HL-60 (cell line): ENCODE data around the gene MOB3C.

Experiments
- DNase-seq, 2 experiments: peaks; one replicate each; pipeline ENCODE4 v3.0.0-alpha.2; 2010 to 2020; ENCODE audit warnings: low read depth in 1 of 2, low spot score in 1 of 2
- H3K27ac ChIP-seq: fragments of 250-450 bp; sonication (Bioruptor Pico); replicated peaks from 2 replicates; pipeline ENCODE4 v1.5.1; 2020; ENCODE audit warnings: mild to moderate bottlenecking, moderate library complexity
- H3K27me3 ChIP-seq: fragments of 250-450 bp; sonication (Bioruptor Pico); 2 replicates; pipeline ENCODE4 v1.5.1; 2021; ENCODE audit warnings: mild to moderate bottlenecking, moderate library complexity; ENCODE audit not compliant: insufficient read depth, poor library complexity, severe bottlenecking
- H3K4me3 ChIP-seq: replicated peaks from 2 replicates; pipeline ENCODE4 v1.5.1; 2011; ENCODE audit warnings: mild to moderate bottlenecking, control low read depth, low read length; ENCODE audit not compliant: insufficient read depth
- GABPA ChIP-seq: IDR thresholded peaks from 2 replicates; pipeline ENCODE4 v1.6.1; 2012; ENCODE audit warnings: low read depth
- POLR2AphosphoS5 ChIP-seq: IDR thresholded peaks from 2 replicates; pipeline ENCODE4 v1.6.1; 2012; ENCODE audit warnings: low read depth
- SPI1 ChIP-seq: IDR thresholded peaks from 2 replicates; pipeline ENCODE4 v1.6.1; 2012; ENCODE audit warnings: low read depth, mild to moderate bottlenecking, borderline replicate concordance
- TF ChIP-seq, protein P1 (sequence below): IDR thresholded peaks from one replicate; pipeline ENCODE4 v1.5.1; 2011; ENCODE audit warnings: low read length, control low read depth, inconsistent platforms; ENCODE audit not compliant: insufficient read depth
- TF ChIP-seq, protein P2 (sequence below): IDR thresholded peaks from 2 replicates; pipeline ENCODE4 v1.6.1; 2012; ENCODE audit warnings: low read depth; ENCODE audit not compliant: insufficient replicate concordance

MOB3C gene

DNA sequence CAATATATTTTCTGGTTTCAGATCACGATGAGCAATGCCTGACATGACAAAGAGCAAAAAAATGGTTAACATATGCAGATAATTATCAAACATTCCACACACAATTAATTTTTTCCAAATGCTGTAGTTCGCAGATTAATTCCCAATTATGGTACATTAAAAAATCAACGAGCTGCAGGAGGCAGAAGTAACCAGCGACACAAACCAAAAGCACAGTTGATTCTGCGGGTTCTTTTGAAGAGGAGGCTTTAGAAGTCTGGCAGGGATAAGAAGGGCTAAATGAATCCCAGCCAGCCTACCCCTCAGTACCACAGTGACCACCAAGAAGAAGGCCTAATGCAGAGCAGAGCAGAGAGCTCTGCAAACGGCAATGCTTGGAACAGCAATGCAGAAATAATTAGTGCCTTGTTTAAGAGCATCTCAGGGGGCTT lies 48.1 kb downstream of the MOB3C start:
- no peak overlapping the region for H3K27ac ChIP-seq
- no peak for DNase-seq
- TF ChIP-seq, protein P1, sequence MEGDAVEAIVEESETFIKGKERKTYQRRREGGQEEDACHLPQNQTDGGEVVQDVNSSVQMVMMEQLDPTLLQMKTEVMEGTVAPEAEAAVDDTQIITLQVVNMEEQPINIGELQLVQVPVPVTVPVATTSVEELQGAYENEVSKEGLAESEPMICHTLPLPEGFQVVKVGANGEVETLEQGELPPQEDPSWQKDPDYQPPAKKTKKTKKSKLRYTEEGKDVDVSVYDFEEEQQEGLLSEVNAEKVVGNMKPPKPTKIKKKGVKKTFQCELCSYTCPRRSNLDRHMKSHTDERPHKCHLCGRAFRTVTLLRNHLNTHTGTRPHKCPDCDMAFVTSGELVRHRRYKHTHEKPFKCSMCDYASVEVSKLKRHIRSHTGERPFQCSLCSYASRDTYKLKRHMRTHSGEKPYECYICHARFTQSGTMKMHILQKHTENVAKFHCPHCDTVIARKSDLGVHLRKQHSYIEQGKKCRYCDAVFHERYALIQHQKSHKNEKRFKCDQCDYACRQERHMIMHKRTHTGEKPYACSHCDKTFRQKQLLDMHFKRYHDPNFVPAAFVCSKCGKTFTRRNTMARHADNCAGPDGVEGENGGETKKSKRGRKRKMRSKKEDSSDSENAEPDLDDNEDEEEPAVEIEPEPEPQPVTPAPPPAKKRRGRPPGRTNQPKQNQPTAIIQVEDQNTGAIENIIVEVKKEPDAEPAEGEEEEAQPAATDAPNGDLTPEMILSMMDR: no peak
- TF ChIP-seq POLR2AphosphoS5 (no peak), SPI1 (no peak), GABPA (no peak)
- TF ChIP-seq, protein P2, sequence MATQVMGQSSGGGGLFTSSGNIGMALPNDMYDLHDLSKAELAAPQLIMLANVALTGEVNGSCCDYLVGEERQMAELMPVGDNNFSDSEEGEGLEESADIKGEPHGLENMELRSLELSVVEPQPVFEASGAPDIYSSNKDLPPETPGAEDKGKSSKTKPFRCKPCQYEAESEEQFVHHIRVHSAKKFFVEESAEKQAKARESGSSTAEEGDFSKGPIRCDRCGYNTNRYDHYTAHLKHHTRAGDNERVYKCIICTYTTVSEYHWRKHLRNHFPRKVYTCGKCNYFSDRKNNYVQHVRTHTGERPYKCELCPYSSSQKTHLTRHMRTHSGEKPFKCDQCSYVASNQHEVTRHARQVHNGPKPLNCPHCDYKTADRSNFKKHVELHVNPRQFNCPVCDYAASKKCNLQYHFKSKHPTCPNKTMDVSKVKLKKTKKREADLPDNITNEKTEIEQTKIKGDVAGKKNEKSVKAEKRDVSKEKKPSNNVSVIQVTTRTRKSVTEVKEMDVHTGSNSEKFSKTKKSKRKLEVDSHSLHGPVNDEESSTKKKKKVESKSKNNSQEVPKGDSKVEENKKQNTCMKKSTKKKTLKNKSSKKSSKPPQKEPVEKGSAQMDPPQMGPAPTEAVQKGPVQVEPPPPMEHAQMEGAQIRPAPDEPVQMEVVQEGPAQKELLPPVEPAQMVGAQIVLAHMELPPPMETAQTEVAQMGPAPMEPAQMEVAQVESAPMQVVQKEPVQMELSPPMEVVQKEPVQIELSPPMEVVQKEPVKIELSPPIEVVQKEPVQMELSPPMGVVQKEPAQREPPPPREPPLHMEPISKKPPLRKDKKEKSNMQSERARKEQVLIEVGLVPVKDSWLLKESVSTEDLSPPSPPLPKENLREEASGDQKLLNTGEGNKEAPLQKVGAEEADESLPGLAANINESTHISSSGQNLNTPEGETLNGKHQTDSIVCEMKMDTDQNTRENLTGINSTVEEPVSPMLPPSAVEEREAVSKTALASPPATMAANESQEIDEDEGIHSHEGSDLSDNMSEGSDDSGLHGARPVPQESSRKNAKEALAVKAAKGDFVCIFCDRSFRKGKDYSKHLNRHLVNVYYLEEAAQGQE: no peak
- no peak overlapping the region for H3K4me3 ChIP-seq
- no peaks in the 10 kb centered on the region for H3K27me3 ChIP-seq

DNA sequence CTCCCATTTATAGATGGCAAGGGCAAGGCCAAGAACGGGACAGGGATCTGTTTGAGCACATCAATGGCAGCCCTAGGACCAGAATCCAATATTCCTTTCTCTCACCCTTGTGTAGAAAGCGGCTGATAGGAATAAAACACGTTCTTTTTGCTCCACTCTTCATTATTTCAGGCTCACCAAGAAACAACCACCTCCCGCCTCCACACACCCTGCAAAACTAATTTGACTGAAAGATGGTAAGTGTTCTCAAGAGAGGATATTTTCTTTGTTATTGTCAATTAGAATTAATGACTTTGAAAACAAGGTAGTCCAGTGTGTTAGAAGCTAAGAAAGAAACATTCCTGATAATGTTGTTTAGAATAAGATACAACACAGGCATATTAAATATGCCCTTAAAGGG lies 53.3 kb downstream of the MOB3C start:
- no peak for DNase-seq
- TF ChIP-seq POLR2AphosphoS5: no peak
- TF ChIP-seq GABPA: no peak
- TF ChIP-seq, protein P2: no peak
- no peak for TF ChIP-seq SPI1
- TF ChIP-seq, protein P1: no peak

DNA sequence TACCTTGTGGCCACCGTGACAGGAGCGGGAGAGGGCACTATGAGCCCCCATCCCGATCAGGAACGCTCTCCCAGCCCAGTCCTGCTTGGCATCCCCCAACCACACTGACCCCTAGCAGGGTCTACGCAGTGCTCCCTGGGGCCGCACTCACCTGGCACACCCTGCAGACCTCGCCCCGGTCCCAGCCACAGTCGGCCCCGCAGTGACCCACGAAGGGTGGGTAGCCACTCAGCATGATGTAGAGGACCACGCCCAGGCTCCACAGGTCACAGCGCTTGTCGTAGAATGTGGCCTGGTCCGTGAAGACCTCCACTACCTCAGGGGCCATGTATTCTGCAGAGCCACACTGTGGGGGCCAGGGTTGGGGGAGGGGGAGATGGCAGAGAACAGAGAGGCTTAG lies 54.1 kb downstream of the MOB3C start:
- H3K27me3 ChIP-seq: no peaks in the 10 kb centered on the region
- no peak overlapping the region for H3K27ac ChIP-seq
- TF ChIP-seq GABPA (no peak), SPI1 (no peak), POLR2AphosphoS5 (no peak)
- TF ChIP-seq, protein P2: no peak
- TF ChIP-seq, protein P1: no peak
- DNase-seq: no peak
- no peak overlapping the region for H3K4me3 ChIP-seq

More for the DNA sequence above, 53.3 kb downstream of the MOB3C start:
- H3K4me3 ChIP-seq: no peak overlapping the region
- H3K27ac ChIP-seq: no peak overlapping the region
- H3K27me3 ChIP-seq: no peaks in the 10 kb centered on the region
